ENCODE data around the gene TMPRSS6. TPM values are rescaled to one million over a fixed set of nuclear protein-coding genes. Genes with fewer than 3 reads are reported as not detected.

TMPRSS6 gene
- total RNA-seq = not detected in 2 replicates
- not detected for polyA plus RNA-seq (2012)

DNA sequence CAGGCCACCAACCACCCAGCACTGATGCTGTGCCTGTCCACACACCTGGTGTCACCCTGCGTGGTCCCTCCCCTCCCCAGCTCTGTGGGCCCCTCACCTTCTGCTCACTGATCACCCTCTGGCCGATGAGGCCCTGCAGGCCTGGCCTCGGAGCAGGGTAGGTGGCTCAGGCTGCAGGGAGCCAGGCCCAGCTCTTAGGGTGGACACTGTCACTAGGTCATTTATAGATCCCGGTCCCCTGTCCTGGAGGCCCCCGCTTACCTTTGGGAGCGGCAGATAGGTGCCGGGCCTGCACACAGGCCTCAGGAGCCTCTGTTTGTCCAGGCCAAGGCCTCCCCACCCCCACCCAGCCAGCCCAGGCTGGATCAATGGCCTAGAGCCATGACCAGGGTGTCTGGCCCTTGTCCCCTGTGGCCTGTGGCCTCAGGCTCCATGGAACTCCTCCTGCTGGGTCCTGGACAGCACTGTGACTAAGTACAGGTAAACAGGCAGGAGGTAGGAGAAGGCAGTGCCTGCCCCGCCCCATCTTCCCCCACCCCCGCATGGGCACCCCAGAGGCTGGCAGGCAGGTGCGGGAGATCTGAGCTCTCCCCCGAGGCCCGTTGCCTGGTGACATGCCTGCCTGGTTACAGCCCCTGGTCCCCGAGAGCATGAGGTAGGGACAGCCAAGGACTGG is at the start of gene TMPRSS6:
Gene TMPRSS6 (minus strand): TSS at position 472 of the 676 bp plus-strand sequence. CDS start 6,296 bp downstream, outside the sequence.
- DNase-seq (ENCODE audit: low read depth) = no peak

DNA sequence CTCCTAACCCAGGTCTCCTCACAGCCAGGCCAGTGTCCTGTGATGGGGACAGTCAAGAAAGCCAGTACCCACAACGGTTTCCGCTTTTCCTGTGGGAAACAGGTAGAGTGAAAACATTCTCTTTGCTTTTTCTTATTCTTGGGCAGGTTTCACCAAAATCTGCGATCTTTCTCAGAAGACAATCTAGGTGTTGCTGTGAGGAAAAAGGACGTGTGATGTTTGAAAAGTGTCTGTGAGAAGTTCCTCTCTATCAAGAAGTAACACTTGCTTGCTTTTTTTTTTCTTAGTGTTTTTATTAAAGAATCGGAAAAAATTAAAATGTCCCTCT is 49.4 kb upstream of the TMPRSS6 start:
- no peak for DNase-seq (ENCODE audit: low read depth)

DNA sequence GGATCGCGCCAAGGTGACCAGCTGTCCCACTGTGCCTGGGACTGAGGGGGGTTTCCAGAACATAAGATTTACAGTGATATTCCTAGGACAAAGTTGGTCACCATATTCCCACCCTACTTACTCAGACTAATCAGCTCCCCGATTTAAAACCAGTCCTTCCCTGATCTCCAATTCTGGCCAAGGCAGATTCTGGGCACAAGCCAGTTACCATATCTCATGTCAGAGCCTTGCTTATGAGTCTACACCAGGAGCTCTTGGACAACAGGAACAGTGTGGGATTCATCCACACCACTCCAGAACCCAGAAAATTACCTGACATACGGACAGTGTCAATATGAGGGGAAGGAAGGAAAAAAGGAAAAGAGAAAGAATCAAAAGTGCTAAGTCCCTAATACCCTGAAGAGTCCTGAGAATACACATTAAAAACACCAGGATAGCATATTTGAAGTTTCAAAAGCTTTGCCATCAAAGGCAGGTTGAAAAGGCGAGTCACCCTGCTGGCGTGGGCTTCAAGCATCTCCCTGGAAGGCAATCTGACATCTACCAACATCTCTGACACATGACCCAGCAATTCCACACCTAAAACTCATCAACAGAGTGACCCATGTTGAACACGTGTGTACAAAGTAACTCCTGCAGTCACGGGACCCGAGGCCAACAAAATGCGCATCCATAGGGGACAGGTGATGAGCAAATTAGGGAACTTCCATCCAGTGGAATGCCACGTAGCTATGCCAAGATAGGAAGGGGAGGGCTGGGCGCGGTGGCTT is 48.2 kb upstream of the TMPRSS6 start:
- no peak for DNase-seq (ENCODE audit: low read depth)

DNA sequence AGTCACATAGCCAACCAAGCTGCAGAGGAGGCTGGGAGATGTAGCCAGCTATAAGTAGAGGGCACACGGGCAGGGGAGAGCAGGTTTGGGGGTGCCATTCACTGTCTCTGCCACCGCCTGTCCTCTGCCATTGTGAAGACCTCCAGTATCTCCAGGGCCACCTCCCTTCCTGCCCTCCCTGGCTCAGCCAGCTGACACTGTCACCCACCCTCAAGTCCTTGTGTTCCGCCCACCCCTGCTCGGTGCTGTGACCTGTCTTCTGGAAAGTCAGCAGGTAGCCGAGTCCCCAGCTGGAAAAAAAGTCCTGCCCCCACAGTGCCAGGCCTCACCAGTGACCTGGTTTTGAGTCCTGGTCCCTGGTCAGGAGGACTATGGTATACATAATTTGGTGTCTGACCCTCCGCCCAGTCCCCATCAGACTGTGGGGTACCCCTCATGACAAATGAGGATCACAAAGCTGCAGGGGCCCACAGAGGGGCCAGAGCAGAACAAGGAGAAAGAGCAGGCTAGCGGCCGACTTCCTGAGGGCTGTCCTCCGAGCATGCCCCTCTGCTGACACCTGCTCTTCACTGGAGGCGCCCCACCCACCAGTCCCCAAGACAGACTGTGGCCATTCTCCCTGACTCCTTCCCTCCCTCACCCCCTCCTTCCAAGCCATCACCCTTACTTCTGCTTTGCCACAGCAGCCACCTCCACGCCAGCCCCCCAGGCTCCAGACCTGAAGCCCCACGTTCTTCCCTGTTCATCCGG is 47.3 kb upstream of the TMPRSS6 start:
- DNase-seq (ENCODE audit: low read depth) = no peak

DNA sequence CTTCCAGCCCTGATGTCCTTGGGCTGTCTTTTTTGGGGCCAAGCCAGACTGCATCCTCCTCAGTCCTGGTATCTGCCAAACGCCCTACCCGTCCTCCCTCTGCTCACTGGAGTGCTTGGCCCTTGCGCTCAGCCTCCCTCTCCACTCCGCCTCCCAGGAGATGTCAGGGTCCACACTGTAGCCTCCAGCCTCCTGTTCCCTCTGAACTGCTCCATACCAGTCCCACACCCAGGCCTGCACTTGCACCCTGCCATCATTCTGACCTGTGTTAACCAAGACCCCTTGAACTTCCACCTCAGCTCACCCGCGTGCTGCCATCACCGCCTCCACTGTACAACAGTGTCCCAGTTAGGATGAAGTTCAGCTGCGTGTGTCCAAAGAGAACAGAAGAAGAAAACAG is 46.5 kb upstream of the TMPRSS6 start:
- DNase-seq (ENCODE audit: low read depth) = no peak

DNA sequence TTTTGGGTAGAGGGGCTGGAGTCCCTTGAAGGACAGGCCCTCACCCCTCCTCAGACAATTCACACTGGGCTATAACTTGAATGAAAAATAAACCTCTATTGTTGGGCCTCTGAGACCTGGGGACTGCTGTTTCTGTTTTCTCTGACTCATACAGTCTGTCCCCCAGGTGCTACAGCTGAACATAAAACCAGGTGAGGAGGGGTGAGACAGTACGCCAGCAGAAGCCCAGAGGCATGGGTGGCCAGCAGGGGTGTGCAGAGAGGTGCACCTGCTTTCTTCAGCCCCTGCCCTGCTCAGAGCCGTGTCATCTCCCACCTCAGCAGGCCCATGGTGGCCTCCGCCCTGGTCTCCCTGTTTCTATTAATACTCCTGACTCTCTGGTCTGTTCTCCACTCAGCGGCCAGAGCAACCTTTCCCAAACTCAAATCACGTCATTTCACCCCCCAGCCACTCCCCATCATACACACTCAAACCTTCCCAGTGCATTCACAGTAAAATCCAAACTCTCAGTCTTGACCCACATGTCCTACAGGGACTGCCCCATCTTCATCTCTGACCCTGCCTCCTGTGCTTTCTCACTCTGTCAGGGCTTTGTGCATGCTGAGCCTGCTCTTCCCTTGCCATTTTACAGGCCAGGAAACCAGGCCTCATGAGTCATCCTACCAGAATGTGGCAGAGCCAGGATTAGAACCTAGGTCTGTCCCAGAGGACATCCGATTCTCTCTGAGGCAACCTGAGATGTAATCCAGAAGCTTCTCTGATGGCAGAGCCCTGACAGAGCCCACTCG is 45.6 kb upstream of the TMPRSS6 start:
- no peak for DNase-seq (ENCODE audit: low read depth)

DNA sequence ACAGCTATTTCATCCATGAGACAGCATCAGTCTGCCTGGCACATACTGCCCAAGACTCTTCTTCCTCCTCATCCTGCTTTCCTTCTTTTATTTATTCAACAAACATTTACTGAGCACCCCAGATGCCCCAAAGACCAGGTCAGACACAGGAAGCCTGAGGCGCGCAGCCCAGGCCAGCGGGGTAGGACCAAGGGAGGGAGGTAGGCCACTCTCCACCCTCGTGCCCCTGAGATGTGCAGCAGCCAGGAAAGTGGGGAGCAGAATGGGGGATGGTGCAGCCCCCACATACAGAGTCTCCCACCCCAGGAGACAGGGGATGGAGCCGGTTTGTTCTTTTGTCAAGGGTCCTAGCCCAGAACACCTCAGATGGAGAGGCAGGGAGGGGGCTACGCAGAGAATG is 44.4 kb upstream of the TMPRSS6 start:
- no peak for DNase-seq (ENCODE audit: low read depth)

DNA sequence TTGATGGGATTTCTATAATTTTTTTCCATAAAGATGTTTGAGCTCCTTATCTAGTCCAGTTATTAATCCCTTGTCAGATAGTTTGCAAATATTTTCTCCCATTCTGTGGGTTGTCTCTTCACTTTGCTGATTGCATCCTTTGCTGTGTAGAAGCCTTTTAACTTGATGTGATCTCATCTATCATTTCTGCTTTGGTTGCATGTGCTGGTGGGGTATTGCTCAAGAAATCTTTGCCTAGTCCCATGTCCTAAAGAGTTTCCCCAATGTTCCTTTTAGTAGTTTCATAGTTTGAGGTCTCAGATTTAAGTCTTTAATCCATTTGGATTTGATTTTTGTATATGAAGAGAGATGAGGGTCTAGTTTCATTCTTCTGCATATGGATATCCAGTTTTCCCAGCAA is 41.9 kb upstream of the TMPRSS6 start:
- no peak for DNase-seq (ENCODE audit: low read depth)

DNA sequence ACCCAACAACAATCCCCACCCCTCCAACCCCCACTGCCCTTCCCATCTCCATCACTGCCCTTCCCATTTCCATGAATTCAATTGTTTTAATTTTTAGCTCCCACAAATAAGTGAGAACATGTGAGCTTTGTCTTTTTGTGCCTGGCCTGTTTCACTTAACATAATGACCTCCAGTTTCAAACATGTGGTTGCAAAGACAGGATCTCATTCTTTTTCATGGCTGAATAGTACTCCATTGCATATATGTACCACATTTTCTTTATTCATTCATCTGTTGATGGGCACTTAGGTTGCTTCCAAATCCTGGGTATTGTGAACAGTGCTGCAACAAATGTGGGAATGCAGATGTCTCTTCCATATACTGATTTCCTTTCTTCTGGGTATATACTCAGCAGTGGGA is 41.2 kb upstream of the TMPRSS6 start:
- DNase-seq (ENCODE audit: low read depth) = no peak

DNA sequence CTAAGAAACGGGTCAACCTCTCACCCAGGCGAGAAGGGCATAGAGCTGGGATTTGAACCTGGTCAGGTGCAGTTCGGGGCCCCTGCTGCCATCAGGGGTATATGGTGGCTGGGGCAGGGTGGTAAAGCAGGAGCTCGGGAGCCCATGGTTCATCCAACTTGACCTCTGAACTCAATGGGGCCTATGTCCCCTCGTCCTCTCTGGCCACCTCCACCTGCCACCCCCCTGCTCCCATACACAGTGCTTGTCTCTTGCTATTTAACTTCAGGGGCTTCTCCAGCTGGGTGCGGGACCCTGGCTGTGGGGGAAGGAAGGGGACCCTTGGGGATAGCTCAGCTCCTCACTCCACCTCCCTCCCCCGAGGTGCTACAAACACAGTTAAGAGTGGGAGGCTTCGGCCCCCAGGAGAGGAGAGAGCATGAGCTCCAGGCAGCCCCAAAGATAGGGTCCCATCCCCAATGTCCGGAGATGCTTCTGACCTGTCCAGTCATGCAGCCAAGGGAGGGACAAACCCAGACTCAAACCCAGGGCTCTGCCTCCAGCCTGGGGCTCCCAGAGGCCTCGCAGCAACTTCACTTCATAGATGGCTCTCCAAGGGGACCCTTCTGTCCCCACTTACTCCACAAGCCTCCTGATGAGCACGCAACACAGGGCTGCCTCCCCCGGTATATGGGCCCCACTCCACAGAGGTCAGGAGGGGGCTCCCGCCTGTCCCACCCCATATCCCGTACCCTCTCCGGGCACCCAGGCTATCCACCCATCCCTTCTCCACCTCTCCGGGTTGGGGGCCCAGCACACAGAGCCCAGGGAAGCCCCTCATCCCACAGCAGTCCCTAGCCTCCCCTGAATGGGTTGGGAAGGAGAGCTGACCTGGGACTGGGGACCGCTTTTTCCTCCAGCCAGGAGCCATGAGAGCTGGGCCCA is 39.5 kb upstream of the TMPRSS6 start:
- DNase-seq (ENCODE audit: low read depth) = no peak

DNA sequence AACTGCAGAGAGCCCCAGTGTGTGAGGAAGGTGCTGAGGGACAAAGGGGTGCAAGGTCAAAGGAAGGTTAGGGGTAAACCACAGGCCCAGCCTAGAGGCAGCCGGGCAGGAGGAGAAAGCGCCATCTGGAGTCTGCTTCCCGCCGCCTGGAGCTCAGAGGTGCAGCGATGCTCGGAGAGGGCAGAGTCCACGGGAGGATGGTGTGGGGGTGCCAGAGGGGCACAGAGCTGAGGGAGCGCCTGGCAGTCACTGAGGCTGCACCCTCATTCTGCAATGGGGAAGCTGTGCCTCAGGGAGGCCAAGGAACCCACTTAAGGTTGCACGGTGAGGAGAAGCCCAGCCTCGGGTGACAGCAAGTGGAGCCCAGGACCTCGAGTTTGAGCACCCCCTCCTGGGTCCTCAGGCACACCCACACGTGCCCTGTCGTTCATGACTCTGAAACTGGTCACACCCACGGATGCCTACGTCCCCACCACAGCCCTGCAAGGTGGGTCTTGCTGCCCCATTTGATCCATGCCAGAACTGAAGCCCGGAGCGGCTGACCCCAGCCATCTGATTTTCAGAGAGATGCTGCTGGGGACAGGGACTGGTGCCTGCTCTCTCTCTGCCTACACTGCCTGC is 38.6 kb upstream of the TMPRSS6 start:
- DNase-seq (ENCODE audit: low read depth) = no peak

DNA sequence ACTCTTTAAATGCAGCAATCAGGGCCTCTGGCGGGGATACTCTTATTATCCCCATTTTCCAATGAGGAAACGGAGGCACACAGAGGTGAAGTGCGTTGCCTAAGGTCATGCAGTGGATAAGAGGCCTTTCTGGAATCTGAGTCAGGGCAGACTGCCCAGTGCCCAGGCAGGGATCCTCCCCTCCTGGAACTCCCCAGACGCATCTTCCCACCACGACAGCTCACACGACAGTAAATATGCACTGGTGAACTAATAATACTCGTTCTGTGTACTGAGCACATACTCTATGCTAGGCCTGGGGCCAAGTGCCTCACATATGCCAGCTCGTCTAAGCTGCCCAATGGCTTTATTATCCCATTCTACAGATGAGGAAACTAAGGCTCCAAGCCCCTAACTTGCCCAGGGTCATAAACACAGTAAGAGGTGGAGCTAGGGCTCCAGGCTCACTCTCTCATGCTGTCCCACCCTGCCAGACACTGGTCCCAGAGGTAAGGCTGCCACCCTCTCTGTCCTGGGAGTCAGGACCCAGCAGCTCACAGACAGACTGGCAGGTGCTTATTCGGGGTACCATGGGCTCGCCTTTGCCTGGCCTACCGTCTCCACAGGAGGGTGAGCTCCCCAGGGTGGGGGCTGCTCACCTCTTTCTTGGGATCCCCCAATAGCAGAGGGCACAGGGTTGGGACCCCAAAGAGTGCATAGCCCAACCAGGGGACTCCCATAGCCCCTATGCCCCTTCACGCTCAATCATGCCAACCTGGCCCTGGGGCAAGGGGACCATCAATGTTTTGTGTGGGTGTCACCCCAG is 37.9 kb upstream of the TMPRSS6 start:
- DNase-seq (ENCODE audit: low read depth) = no peak

DNA sequence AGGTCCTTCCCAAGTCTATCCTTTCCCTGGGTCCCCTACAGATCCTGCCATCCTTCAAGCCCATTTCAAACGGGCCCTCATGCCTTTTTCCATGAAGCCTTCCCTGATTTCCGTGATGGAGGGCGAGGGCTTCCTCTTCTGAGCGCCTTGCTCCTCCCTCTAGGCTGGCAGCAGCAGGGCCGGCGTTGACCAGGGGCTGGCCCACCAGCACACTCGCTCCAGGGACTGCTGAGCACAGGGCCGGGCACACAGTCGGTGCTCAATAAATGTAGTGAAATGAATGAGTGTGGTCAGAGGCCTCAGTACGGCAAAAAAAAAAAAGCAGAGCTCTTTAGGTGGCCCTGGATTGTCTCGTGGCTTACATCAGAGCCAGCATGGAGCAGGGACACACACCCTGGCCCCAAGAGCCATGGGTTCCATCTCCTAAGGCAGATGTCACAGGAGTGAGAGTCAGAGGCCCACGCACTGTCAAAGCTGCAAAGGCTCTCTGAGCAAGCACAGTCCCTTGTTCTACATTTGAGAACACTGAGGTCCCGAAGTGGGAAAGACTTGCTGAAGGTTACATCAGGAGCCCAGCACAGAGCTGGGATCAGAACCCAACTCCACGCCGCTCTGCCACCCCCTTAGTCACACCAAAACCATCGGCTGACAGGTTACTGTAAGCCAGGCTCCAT is 37.1 kb upstream of the TMPRSS6 start:
- DNase-seq (ENCODE audit: low read depth) = no peak

DNA sequence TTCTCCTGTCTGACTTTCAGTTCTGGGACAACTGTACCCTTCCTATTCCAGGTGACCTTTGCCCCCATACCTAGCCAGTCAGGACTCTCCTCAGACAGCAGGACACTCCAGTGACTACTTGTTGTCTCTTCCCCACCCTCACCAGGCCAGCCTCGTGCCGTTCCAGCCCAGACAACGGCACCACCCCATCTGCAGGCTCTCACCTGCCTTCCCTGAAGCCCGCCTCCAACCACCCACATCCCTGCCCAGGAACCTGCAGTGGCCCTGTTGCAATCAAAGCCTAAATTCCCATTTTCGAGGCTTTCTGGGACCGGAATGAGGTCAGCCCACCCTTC is 36.5 kb upstream of the TMPRSS6 start:
- DNase-seq (ENCODE audit: low read depth) = no peak

DNA sequence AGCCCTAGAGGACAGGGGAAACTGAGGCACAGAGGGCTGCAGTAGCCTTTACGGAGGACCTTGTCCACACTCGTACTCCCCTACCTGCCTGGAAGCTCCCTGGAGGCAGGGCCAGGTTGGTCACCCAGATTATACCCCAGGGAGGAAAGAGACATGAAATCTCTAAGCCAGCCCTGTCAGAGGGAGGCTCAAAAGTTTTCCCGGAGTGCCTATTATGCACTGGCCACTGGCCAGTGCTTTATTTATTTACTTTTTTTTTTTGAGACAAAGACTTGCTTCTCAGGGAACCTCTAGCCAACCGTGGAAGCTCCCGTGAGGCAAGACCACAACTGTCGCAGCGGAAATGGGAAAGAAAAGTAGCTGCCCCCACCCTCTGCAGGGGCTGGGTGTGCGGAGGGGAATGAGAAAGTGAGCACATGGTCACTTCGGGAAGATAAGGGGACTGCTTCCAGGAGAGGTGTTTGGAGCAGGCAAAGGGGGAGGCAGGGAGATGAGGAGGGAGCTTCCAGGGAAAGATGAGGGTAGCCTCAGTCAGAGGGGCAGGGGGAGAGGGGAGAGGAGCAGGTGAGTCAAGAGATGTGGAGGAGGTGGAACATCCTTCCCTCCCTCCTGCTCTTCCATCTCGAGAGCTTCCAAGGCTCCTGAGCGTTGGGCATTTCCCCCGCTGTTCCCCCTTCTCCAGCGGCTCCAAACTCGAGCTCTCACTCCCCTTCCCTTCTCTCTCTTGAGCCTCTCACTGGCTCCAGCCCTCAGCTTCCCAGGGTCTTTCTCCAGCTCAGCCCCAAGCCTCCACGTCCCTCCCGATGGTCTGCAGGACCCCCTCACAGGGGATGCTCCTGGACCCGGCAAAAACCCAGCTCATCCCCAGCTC is 35.9 kb upstream of the TMPRSS6 start:
- no peak for DNase-seq (ENCODE audit: low read depth)

DNA sequence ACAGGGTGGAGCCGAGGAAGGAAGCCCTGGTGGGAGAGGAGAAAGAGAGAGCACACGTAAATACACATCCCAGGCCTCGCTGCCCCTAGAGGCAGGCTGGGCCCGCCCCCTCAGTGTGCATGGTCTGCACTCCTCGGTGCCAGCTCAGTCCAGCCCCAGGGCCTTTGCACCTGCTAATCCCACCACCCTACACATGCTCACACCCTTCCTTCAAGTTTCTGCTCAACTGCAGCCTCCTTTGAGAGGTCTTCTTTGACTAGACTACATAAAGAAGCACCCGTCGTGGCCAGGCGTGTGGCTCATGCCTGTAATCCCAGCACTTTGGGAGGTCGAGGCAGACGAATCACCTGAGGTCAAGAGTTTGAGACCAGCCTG is 34.7 kb upstream of the TMPRSS6 start:
- no peak for DNase-seq (ENCODE audit: low read depth)

DNA sequence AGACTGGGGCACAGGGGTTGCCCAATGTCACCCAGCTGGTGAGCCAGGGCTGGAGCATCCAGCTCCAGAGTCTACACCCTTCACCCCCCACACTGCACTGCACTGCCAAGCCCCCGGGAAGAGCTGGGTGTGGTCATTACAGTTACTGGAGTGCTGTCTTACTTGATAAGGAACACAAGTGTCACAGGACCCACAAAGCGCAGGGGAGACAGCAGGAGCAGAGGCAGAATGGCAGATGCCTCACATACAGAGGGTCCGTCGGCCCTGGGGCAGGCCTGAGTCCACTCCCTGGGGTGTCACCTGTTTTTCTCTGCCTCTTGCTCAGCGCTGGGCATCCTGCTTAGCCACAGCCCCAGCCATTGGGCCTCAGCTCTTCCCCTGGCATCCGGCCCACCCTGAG is 32.5 kb upstream of the TMPRSS6 start:
- no peak for DNase-seq (ENCODE audit: low read depth)

DNA sequence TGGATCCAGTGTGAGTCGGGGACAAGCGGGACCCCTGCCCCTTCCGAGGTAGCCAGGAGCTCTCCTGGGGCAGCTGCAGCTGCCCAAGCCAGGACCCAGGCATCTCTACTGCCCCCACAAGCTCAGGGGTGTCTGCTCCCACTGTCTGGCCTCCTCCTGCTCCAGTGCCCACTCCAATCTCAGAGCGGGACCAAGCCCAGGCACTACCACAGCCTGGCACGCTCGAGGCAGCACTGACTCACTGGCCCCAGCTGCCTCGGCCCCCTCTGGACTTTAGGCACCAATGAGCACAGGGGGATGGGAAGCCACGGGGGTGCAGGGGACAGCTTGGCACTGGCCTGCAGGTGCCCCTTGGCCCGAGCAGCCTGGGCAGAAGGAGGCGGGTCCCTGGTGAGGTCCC is 32.0 kb upstream of the TMPRSS6 start:
- DNase-seq (ENCODE audit: low read depth) = no peak

Measured in myocyte (in vitro differentiated cells).